MM.1S (cell line): Measurements from ENCODE around the gene CST1.

Experiments
- DNase-seq: peaks from one replicate; pipeline ENCODE4 v3.0.0-alpha.2; 2015
- H2AFZ ChIP-seq: fragments of 300-600 bp; sonication (generic); 2 replicates; pipeline ENCODE4 v1.6.0; 2016; ENCODE audit warnings: antibody characterized with exemption, low read length
- H3F3A ChIP-seq: fragments of 300-600 bp; sonication (generic); 2 replicates; pipeline ENCODE4 v1.6.1; 2016; ENCODE audit warnings: mild to moderate bottlenecking, antibody characterized with exemption, low read length, moderate library complexity, mixed read lengths; ENCODE audit not compliant: insufficient read depth
- H3K27ac ChIP-seq: fragments of 300-600 bp; sonication (generic); 2 replicates; pipeline ENCODE4 v1.5.1; 2016; ENCODE audit warnings: mild to moderate bottlenecking, low read length
- H3K27me3 ChIP-seq: fragments of 300-600 bp; sonication (generic); replicated peaks from 2 replicates; pipeline ENCODE4 v1.6.0; 2016; ENCODE audit warnings: low read length; ENCODE audit not compliant: insufficient read depth
- H3K36me3 ChIP-seq: fragments of 300-600 bp; sonication (generic); replicated peaks from 2 replicates; pipeline ENCODE4 v1.6.1; 2016; ENCODE audit warnings: mild to moderate bottlenecking, low read length, mixed read lengths; ENCODE audit not compliant: insufficient read depth
- H3K4me1 ChIP-seq: fragments of 300-600 bp; sonication (generic); 2 replicates; pipeline ENCODE4 v1.6.1; 2016; ENCODE audit warnings: low read length, mixed read lengths
- H3K4me2 ChIP-seq: fragments of 300-600 bp; sonication (generic); 2 replicates; pipeline ENCODE4 v1.6.0; 2016; ENCODE audit warnings: low read depth, low read length
- H3K4me3 ChIP-seq: fragments of 300-600 bp; sonication (generic); 2 replicates; pipeline ENCODE4 v1.5.1; 2016; ENCODE audit warnings: low read length, mixed read lengths
- H3K79me2 ChIP-seq: fragments of 300-600 bp; sonication (generic); 2 replicates; pipeline ENCODE4 v1.6.1; 2016; ENCODE audit warnings: mixed run types, low read length, mixed read lengths
- H3K9ac ChIP-seq: fragments of 300-600 bp; sonication (generic); 2 replicates; pipeline ENCODE4 v1.6.1; 2016; ENCODE audit warnings: low read length, mixed read lengths
- H3K9me2 ChIP-seq: fragments of 300-600 bp; sonication (generic); replicated peaks from 2 replicates; pipeline ENCODE4 v1.6.1; 2016; ENCODE audit warnings: mild to moderate bottlenecking, low read length, mixed read lengths; ENCODE audit not compliant: insufficient read depth
- H3K9me3 ChIP-seq: fragments of 300-600 bp; sonication (generic); replicated peaks from 2 replicates; pipeline ENCODE4 v1.6.1; 2016; ENCODE audit warnings: mild to moderate bottlenecking, low read length, mixed read lengths; ENCODE audit not compliant: insufficient read depth
- H4K20me1 ChIP-seq: fragments of 300-600 bp; sonication (generic); 2 replicates; pipeline ENCODE4 v1.6.1; 2016; ENCODE audit warnings: mild to moderate bottlenecking, low read length, moderate library complexity, mixed read lengths; ENCODE audit not compliant: insufficient read depth
- EZH2 ChIP-seq: fragments of 300-600 bp; sonication (generic); optimal IDR thresholded peaks from 2 replicates; pipeline ENCODE3; 2017; ENCODE audit warnings: low read depth, mild to moderate bottlenecking, antibody characterized with exemption, low read length, mixed read lengths
- EZH2phosphoT487 ChIP-seq: fragments of 300-600 bp; sonication (generic); IDR thresholded peaks from 2 replicates; pipeline ENCODE4 v1.6.1; 2018; ENCODE audit warnings: antibody characterized with exemption, low read length
- TF ChIP-seq, protein P1 (sequence below): fragments of 300-600 bp; sonication (generic); IDR thresholded peaks from 2 replicates; pipeline ENCODE4 v1.5.1; 2016; ENCODE audit warnings: antibody characterized with exemption, low read length, mixed read lengths

The CST1 gene

DNA sequence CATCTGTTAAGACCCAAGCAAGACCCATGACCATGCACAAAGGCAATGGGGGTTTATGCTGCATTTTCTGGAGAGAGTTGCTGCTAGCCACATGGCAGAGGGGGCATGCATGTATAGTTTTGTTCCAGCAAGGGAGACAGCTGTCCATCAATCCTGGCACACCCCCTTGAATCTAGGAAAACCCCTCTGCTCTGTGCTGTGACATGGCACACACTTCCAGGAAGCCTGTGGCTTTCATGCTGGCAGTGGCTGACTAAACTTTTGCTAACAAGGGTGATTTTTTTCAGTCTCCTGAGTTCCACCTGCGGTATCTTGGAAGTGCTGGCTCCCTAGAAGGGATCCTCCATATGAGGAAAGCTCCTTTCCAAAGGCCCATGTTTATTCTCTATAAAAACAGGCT lies 52.8 kb downstream of the CST1 start:
- no peaks in the 10 kb centered on the region for H3K36me3 ChIP-seq
- no peak overlapping the region for H3K4me3 ChIP-seq
- H3K4me1 ChIP-seq = no peaks in the 10 kb centered on the region
- no peaks in the 10 kb centered on the region for H3F3A ChIP-seq
- H3K9me3 ChIP-seq = no peaks in the 10 kb centered on the region
- H3K27me3 ChIP-seq = no peaks in the 10 kb centered on the region
- H4K20me1 ChIP-seq = no peaks in the 10 kb centered on the region
- no peak overlapping the region for H2AFZ ChIP-seq
- no peaks in the 10 kb centered on the region for H3K79me2 ChIP-seq
- DNase-seq = no peak
- H3K27ac ChIP-seq = no peak overlapping the region
- no peak overlapping the region for H3K9ac ChIP-seq
- TF ChIP-seq EZH2 (no peak), EZH2phosphoT487 (no peak)
- TF ChIP-seq, protein P1, sequence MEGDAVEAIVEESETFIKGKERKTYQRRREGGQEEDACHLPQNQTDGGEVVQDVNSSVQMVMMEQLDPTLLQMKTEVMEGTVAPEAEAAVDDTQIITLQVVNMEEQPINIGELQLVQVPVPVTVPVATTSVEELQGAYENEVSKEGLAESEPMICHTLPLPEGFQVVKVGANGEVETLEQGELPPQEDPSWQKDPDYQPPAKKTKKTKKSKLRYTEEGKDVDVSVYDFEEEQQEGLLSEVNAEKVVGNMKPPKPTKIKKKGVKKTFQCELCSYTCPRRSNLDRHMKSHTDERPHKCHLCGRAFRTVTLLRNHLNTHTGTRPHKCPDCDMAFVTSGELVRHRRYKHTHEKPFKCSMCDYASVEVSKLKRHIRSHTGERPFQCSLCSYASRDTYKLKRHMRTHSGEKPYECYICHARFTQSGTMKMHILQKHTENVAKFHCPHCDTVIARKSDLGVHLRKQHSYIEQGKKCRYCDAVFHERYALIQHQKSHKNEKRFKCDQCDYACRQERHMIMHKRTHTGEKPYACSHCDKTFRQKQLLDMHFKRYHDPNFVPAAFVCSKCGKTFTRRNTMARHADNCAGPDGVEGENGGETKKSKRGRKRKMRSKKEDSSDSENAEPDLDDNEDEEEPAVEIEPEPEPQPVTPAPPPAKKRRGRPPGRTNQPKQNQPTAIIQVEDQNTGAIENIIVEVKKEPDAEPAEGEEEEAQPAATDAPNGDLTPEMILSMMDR = no peak
- H3K9me2 ChIP-seq = no peaks in the 10 kb centered on the region
- H3K4me2 ChIP-seq = no peak overlapping the region
